NCI-H446 treated with DMSO at 0.1 percent for 48 hours (cell line): ENCODE data around the gene EIF4ENIF1.
"Not testable (repeated sequence)": the region's sequence is repeated elsewhere in the genome, so short reads cannot be mapped to it uniquely, and the experiment has no call there.

Source experiments
- DNase-seq: peaks from one replicate; lab custom pipeline; 2025; lab: John Stamatoyannopoulos, UW

EIF4ENIF1 gene

GRCh38 chr22:31442768-31443489 lies 46.7 kb downstream of the EIF4ENIF1 start:
- DNase-seq = no peak

- DNase-seq = no peak
Measured at GRCh38 chr22:31441652-31442051, 48.0 kb downstream of the EIF4ENIF1 start.

- DNase-seq = no peak
Measured at GRCh38 chr22:31440681-31441080, 49.0 kb downstream of the EIF4ENIF1 start.

GRCh38 chr22:31439808-31440207 lies 49.8 kb downstream of the EIF4ENIF1 start:
- no peak for DNase-seq

GRCh38 chr22:31436132-31436531 lies 53.5 kb downstream of the EIF4ENIF1 start:
- no peak for DNase-seq

- DNase-seq = no peak
Measured at GRCh38 chr22:31431950-31432349, 57.7 kb downstream of the EIF4ENIF1 start.

GRCh38 chr22:31425331-31426050 lies 64.2 kb downstream of the EIF4ENIF1 start:
- DNase-seq = no peak

- DNase-seq = not testable (repeated sequence)
Measured at GRCh38 chr22:31402350-31402749, 87.3 kb downstream of the EIF4ENIF1 start.

GRCh38 chr22:31400023-31400397 lies 89.6 kb downstream of the EIF4ENIF1 start:
- no peak for DNase-seq

- DNase-seq = peak; percentile 96
Measured at GRCh38 chr22:31399211-31400022, 90.2 kb downstream of the EIF4ENIF1 start, which contains the start of gene DRG1. Gene DRG1 (plus strand): TSS chr22:31399604. CDS start chr22:31399684, 80 bp downstream.

GRCh38 chr22:31398231-31398630 lies 91.4 kb downstream of the EIF4ENIF1 start:
- no peak for DNase-seq

- DNase-seq = no peak
Measured at GRCh38 chr22:31394326-31394725, 95.3 kb downstream of the EIF4ENIF1 start.

GRCh38 chr22:31393893-31394292 lies 95.7 kb downstream of the EIF4ENIF1 start:
- DNase-seq = no peak
